Breast epithelium (tissue), 4 donors: ENCODE results near the gene PDIA2. TPM values are rescaled to one million over a fixed set of nuclear protein-coding genes. Genes with fewer than 3 reads are reported as not detected.

ENCODE experiments used
- DNase-seq, 2 donors: peaks; one replicate each; pipeline ENCODE4 v3.0.0-alpha.2; 2019; ENCODE audit warnings: low spot score in 2 of 2
- H3K27ac ChIP-seq, 2 donors: fragments of 200-600 bp; sonication (generic) in 1 of 2; one replicate each; pipeline ENCODE4 v1.5.1; 2016 to 2019; ENCODE audit warnings: mild to moderate bottlenecking in 1 of 2
- H3K27me3 ChIP-seq, 2 donors: fragments of 200-600 bp; sonication (generic) in 1 of 2; one replicate each; pipeline versions ENCODE4 v1.5.1 to v1.6.0; 2017 to 2019; ENCODE audit warnings: control low read depth in 1 of 2, mild to moderate bottlenecking in 1 of 2
- H3K36me3 ChIP-seq: fragments of 200-600 bp; one replicate; pipeline ENCODE4 v1.5.1; 2019
- H3K4me1 ChIP-seq, 2 donors: fragments of 200-600 bp; sonication (generic); one replicate each; pipeline ENCODE4 v1.5.1; 2016 to 2019; ENCODE audit warnings: control low read depth in 1 of 2
- H3K4me3 ChIP-seq, 3 donors: fragments of 200-600 bp; sonication (generic); 1 replicate in 2 of 3; 2 replicates in 1 of 3; pipeline ENCODE4 v1.5.1; 2016 to 2019; ENCODE audit warnings: mild to moderate bottlenecking in 3 of 3, moderate library complexity in 2 of 3
- H3K9me3 ChIP-seq, 2 donors: fragments of 200-600 bp; sonication (generic) in 1 of 2; one replicate each; pipeline ENCODE4 v1.5.1; 2016 to 2019; ENCODE audit warnings: control low read depth in 1 of 2
- POLR2A ChIP-seq: fragments of 450-650 bp; IDR thresholded peaks from one replicate; pipeline ENCODE4 v1.6.1; 2016; ENCODE audit warnings: antibody characterized with exemption, mild to moderate bottlenecking, moderate library complexity
- POLR2AphosphoS5 ChIP-seq, 3 donors: sonication (generic); formaldehyde crosslinking; IDR thresholded peaks; one replicate each; pipeline ENCODE4 v1.6.1; 2017; ENCODE audit warnings: antibody characterized with exemption in 3 of 3
- intact Hi-C: fragments of 100-400 bp; cut with DNase I; formaldehyde crosslinking; loops from one replicate; pipeline ENCODE4 v1.15.1; 2023; ENCODE audit warnings: low total_unique reads
- total RNA-seq, 3 donors: library from RNA; depleted of rRNA; stranded (reverse); fragments of >200 nt; gene quantifications; one replicate each; pipeline ENCODE4 v1.1.0, GENCODE V29; 2016
- TF ChIP-seq, protein P1 (sequence below), 3 donors: fragments of 450-650 bp; IDR thresholded peaks; one replicate each; pipeline ENCODE4 v1.5.1; 2016 to 2017; ENCODE audit warnings: antibody characterized with exemption in 3 of 3, mild to moderate bottlenecking in 3 of 3, moderate library complexity in 3 of 3

Gene PDIA2
- total RNA-seq, 3 donors from 2014 or later = not detected

GRCh38 chr16:281660-282255, 1.2 kb upstream of the PDIA2 start:
- no peak overlapping the region for H3K4me3 ChIP-seq
- intact Hi-C loops = no loop called here
- H3K27me3 ChIP-seq = peaks cover 7 to 36% of the 10 kb centered on the region in 2 donors
- TF ChIP-seq, protein P1, sequence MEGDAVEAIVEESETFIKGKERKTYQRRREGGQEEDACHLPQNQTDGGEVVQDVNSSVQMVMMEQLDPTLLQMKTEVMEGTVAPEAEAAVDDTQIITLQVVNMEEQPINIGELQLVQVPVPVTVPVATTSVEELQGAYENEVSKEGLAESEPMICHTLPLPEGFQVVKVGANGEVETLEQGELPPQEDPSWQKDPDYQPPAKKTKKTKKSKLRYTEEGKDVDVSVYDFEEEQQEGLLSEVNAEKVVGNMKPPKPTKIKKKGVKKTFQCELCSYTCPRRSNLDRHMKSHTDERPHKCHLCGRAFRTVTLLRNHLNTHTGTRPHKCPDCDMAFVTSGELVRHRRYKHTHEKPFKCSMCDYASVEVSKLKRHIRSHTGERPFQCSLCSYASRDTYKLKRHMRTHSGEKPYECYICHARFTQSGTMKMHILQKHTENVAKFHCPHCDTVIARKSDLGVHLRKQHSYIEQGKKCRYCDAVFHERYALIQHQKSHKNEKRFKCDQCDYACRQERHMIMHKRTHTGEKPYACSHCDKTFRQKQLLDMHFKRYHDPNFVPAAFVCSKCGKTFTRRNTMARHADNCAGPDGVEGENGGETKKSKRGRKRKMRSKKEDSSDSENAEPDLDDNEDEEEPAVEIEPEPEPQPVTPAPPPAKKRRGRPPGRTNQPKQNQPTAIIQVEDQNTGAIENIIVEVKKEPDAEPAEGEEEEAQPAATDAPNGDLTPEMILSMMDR (IDR thresholded peaks at IDR 0.05) = no peak
- TF ChIP-seq POLR2AphosphoS5 (IDR thresholded peaks at IDR 0.05) (no peak), POLR2A (no peak)
- H3K36me3 ChIP-seq = no peaks in the 10 kb centered on the region
- no peak for DNase-seq
- peaks cover 6 to 7% of the 10 kb centered on the region in 2 donors for H3K4me1 ChIP-seq
- H3K9me3 ChIP-seq = no peaks in the 10 kb centered on the region
- no peak overlapping the region for H3K27ac ChIP-seq

GRCh38 chr16:282491-282890, 473 bp upstream of the PDIA2 start:
- Histone ChIP-seq H3K27me3 (peaks cover 7 to 36% of the 10 kb centered on the region in 2 donors), H3K4me1 (peaks cover 6 to 7% of the 10 kb centered on the region in 2 donors), H3K4me3 (no peak overlapping the region), H3K27ac (no peak overlapping the region), H3K9me3 (no peaks in the 10 kb centered on the region), H3K36me3 (no peaks in the 10 kb centered on the region)
- intact Hi-C loops = no loop called here
- TF ChIP-seq POLR2AphosphoS5 (IDR thresholded peaks at IDR 0.05) = no peak
- TF ChIP-seq, protein P1 (IDR thresholded peaks at IDR 0.05) = no peak
- no peak for TF ChIP-seq POLR2A
- DNase-seq = no peak

DNA sequence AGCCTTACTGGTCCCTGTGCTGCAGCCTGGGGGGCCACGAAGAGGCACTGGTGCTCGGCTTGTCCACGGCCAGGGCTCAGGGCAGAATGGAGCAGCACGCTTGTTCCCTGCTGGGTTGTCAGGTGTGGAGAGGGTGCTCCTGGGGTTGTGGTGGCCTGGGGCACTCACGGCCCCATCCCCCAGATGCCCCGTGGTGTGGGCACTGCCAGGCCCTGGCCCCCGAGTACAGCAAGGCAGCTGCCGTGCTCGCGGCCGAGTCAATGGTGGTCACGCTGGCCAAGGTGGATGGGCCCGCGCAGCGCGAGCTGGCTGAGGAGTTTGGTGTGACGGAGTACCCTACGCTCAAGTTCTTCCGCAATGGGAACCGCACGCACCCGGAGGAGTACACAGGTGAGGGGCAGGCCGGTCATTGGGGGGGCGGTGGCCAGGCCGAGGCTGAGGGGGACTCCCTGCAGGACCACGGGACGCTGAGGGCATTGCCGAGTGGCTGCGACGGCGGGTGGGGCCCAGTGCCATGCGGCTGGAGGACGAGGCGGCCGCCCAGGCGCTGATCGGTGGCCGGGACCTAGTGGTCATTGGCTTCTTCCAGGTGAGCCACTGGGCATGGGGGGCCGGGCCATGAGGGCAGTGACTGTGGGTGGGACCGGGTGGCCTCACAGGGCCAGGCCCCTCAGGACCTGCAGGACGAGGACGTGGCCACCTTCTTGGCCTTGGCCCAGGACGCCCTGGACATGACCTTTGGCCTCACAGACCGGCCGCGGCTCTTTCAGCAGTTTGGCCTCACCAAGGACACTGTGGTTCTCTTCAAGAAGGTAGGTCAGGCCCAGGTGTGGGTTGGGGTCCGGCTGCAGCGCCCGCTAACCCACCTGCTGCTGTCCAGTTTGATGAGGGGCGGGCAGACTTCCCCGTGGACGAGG, 1.5 kb downstream of the PDIA2 start:
- no peaks in the 10 kb centered on the region for H3K36me3 ChIP-seq
- H3K27me3 ChIP-seq = peaks cover 7 to 35% of the 10 kb centered on the region in 2 donors
- no peak overlapping the region for H3K4me3 ChIP-seq
- H3K9me3 ChIP-seq = no peaks in the 10 kb centered on the region
- H3K4me1 ChIP-seq = peaks cover 6 to 7% of the 10 kb centered on the region in 2 donors
- DNase-seq = no peak
- TF ChIP-seq POLR2A (no peak), POLR2AphosphoS5 (IDR thresholded peaks at IDR 0.05) (no peak)
- TF ChIP-seq, protein P1 (IDR thresholded peaks at IDR 0.05) = no peak
- no peak overlapping the region for H3K27ac ChIP-seq
- intact Hi-C loops = no loop called here

DNA sequence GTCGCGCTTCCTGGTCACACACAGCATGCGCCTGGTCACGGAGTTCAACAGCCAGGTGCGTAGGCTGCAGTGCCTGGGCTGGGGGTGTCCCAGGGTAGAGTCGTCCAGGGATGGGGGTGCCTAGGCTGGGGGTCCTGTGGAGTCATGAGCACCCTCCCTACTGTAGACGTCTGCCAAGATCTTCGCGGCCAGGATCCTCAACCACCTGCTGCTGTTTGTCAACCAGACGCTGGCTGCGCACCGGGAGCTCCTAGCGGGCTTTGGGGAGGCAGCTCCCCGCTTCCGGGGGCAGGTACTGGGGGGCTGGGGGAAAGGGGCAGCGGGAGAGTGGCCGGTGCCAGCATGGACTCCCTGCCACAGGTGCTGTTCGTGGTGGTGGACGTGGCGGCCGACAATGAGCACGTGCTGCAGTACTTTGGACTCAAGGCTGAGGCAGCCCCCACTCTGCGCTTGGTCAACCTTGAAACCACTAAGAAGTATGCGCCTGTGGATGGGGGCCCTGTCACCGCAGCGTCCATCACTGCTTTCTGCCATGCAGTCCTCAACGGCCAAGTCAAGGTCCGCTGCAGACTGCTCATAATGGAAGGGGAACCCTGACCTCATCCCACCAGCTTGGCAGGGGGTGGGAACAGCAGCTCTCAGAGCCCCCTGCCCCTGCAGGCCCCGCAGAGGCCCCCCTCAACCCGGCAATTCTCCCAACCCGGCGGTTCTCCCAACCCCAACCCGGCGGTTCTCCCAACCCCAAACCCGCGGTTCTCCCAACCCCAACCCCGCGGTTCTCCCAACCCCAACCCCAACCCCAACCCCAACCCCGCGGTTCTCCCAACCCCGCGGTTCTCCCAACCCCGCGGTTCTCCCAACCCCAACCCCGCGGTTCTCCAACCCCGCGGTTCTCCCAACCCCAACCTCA, 2.4 kb downstream of the PDIA2 start:
- TF ChIP-seq, protein P1 (IDR thresholded peaks at IDR 0.05) = no peak
- TF ChIP-seq POLR2A (no peak), POLR2AphosphoS5 (IDR thresholded peaks at IDR 0.05) (no peak)
- no peaks in the 10 kb centered on the region for H3K36me3 ChIP-seq
- H3K27me3 ChIP-seq = peaks cover 7 to 29% of the 10 kb centered on the region in 2 donors
- DNase-seq = no peak
- H3K4me3 ChIP-seq = no peak overlapping the region
- no peaks in the 10 kb centered on the region for H3K9me3 ChIP-seq
- intact Hi-C loops = no loop called here
- H3K4me1 ChIP-seq = peaks cover 6 to 7% of the 10 kb centered on the region in 2 donors
- no peak overlapping the region for H3K27ac ChIP-seq
